Measurements from ENCODE around the gene TMEM238L.

TMEM238L gene

DNA sequence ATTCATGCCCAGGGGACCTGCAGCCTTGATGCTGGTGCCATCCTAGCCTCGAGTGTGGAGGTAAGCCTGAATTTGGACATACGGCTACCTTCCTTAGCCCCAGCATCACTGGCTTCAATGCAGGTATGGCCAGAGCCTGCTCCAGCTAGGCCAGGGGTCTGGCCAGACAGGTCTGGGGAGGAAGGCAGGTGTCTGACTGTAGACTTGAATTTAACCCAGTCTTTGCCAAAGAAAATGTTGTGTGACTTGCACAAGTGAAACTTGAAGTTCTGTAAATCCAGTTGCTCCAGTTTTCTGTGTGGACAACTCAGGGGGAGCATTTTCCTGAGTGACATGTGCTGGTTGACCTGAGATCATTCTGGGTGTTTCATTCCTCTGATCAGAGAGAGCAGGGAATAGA is 32.8 kb downstream of the TMEM238L start:
- H3K27ac ChIP-seq (ENCODE audit: low read length) = no peak overlapping the region
- no peak overlapping the region for H3K4me3 ChIP-seq (ENCODE audit: low read length)
- H3K36me3 ChIP-seq (replicated peaks; ENCODE audit: low read depth, low read length) = no peaks in the 10 kb centered on the region
- no peak for TF ChIP-seq EZH2phosphoT487 (IDR thresholded peaks at IDR 0.05; ENCODE audit: low read depth)
- TF ChIP-seq, protein P1, sequence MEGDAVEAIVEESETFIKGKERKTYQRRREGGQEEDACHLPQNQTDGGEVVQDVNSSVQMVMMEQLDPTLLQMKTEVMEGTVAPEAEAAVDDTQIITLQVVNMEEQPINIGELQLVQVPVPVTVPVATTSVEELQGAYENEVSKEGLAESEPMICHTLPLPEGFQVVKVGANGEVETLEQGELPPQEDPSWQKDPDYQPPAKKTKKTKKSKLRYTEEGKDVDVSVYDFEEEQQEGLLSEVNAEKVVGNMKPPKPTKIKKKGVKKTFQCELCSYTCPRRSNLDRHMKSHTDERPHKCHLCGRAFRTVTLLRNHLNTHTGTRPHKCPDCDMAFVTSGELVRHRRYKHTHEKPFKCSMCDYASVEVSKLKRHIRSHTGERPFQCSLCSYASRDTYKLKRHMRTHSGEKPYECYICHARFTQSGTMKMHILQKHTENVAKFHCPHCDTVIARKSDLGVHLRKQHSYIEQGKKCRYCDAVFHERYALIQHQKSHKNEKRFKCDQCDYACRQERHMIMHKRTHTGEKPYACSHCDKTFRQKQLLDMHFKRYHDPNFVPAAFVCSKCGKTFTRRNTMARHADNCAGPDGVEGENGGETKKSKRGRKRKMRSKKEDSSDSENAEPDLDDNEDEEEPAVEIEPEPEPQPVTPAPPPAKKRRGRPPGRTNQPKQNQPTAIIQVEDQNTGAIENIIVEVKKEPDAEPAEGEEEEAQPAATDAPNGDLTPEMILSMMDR (IDR thresholded peaks at IDR 0.05; ENCODE audit: low read depth, low read length) = no peak
- H2AFZ ChIP-seq (ENCODE audit: low read depth, low read length) = no peak overlapping the region
- no peaks in the 10 kb centered on the region for H4K20me1 ChIP-seq (ENCODE audit: insufficient read depth, low read length)
- H3K9me3 ChIP-seq (ENCODE audit: insufficient read depth, low read length) = no peaks in the 10 kb centered on the region
- H3K27me3 ChIP-seq (ENCODE audit: low read depth, low read length) = no peaks in the 10 kb centered on the region
- peaks cover 2% of the 10 kb centered on the region; the same call in 1 of the 2 replicates for H3K4me1 ChIP-seq (ENCODE audit: low read length)
- H3K79me2 ChIP-seq (ENCODE audit: low read length) = no peaks in the 10 kb centered on the region
- H3K9ac ChIP-seq (ENCODE audit: low read length) = no peak overlapping the region
- no peak overlapping the region for H3K4me2 ChIP-seq (ENCODE audit: low read length)

DNA sequence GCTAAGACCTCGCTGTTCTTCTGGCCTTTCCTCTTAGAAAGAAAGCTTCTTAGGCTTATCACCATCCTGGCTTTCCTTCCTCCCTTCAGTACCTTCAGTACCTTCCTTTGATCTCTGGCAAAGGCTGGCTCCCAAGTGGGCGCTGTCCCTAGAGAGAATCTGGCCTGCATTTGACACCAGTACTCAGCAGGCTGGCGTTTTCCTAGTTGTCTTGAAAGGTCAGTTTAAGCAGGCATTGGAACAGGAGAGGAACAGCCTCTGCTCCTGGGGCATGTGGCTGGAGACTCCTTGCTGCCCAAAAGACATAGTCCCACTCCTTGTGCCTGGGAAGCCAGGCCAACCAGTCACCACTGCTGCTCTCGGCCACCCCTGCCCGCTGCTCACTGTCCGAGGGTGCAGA is 34.1 kb downstream of the TMEM238L start:
- Histone ChIP-seq H3K4me2 (ENCODE audit: low read length) (no peak overlapping the region), H3K27me3 (ENCODE audit: low read depth, low read length) (no peaks in the 10 kb centered on the region), H2AFZ (ENCODE audit: low read depth, low read length) (no peak overlapping the region), H3K79me2 (ENCODE audit: low read length) (no peaks in the 10 kb centered on the region), H3K36me3 (replicated peaks; ENCODE audit: low read depth, low read length) (no peaks in the 10 kb centered on the region), H4K20me1 (ENCODE audit: insufficient read depth, low read length) (no peaks in the 10 kb centered on the region), H3K9ac (ENCODE audit: low read length) (no peak overlapping the region), H3K27ac (ENCODE audit: low read length) (no peak overlapping the region), H3K9me3 (ENCODE audit: insufficient read depth, low read length) (no peaks in the 10 kb centered on the region), H3K4me1 (ENCODE audit: low read length) (no peaks in the 10 kb centered on the region), H3K4me3 (ENCODE audit: low read length) (no peak overlapping the region)
- no peak for TF ChIP-seq EZH2phosphoT487 (IDR thresholded peaks at IDR 0.05; ENCODE audit: low read depth)
- TF ChIP-seq, protein P1 (IDR thresholded peaks at IDR 0.05; ENCODE audit: low read depth, low read length) = no peak

DNA sequence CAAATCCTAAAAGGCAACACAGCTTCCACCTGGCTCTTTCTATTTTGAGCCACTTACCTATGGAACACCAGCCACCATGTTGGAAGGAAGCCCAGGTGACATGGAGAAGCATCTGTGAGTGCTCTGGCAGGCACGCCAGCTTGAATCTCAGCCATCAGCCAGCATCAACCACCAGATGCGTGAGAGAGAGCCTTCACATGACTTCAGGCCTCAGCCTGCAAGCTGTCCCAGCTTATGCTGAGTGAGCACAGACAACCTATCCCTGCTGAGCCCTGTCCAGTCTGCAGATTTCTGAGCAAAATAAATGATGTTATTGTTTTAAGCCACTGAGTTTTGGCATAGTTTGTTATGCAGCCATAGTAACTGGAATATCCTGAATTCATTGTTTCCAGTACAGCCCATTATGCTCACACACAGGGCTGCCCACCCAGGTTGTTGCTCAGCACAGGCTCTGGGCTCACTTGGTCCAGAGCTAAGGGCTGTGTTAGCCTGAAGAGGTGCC is 35.1 kb downstream of the TMEM238L start:
- H3K4me2 ChIP-seq (ENCODE audit: low read length) = no peak overlapping the region
- no peak overlapping the region for H2AFZ ChIP-seq (ENCODE audit: low read depth, low read length)
- H3K4me1 ChIP-seq (ENCODE audit: low read length) = no peaks in the 10 kb centered on the region
- no peak overlapping the region for H3K4me3 ChIP-seq (ENCODE audit: low read length)
- TF ChIP-seq, protein P1 (IDR thresholded peaks at IDR 0.05; ENCODE audit: low read depth, low read length) = no peak
- no peak for TF ChIP-seq EZH2phosphoT487 (IDR thresholded peaks at IDR 0.05; ENCODE audit: low read depth)
- H4K20me1 ChIP-seq (ENCODE audit: insufficient read depth, low read length) = no peaks in the 10 kb centered on the region
- H3K27ac ChIP-seq (ENCODE audit: low read length) = no peak overlapping the region
- H3K36me3 ChIP-seq (replicated peaks; ENCODE audit: low read depth, low read length) = no peaks in the 10 kb centered on the region
- no peaks in the 10 kb centered on the region for H3K27me3 ChIP-seq (ENCODE audit: low read depth, low read length)
- H3K9me3 ChIP-seq (ENCODE audit: insufficient read depth, low read length) = no peaks in the 10 kb centered on the region
- H3K9ac ChIP-seq (ENCODE audit: low read length) = no peak overlapping the region
- no peaks in the 10 kb centered on the region for H3K79me2 ChIP-seq (ENCODE audit: low read length)

DNA sequence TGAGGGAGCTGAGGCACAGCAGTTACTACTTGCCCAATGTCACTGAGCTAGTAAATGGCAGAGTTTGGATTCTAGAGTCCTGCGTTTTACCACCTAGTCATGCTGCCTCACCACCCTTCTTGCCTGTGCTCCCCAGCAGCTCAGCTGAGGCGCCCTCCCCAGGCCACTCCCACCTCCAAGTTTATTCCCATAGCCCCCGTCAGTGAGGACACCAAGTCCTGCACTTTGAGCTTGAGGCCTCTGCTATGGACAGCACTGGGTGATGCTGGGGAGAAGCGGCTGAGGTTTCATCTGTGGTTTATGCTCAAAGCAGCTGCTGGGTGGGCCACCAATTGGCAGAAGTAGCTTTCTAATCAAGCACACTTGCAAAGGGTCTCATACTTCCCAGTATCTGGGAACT is 36.7 kb downstream of the TMEM238L start:
- Histone ChIP-seq H3K27ac (ENCODE audit: low read length) (no peak overlapping the region), H3K9me3 (ENCODE audit: insufficient read depth, low read length) (no peaks in the 10 kb centered on the region), H3K4me2 (ENCODE audit: low read length) (no peak overlapping the region), H3K4me3 (ENCODE audit: low read length) (no peak overlapping the region), H3K4me1 (ENCODE audit: low read length) (no peaks in the 10 kb centered on the region), H2AFZ (ENCODE audit: low read depth, low read length) (no peak overlapping the region), H3K79me2 (ENCODE audit: low read length) (no peaks in the 10 kb centered on the region), H3K27me3 (ENCODE audit: low read depth, low read length) (no peaks in the 10 kb centered on the region), H3K9ac (ENCODE audit: low read length) (no peak overlapping the region), H3K36me3 (replicated peaks; ENCODE audit: low read depth, low read length) (no peaks in the 10 kb centered on the region), H4K20me1 (ENCODE audit: insufficient read depth, low read length) (no peaks in the 10 kb centered on the region)
- no peak for TF ChIP-seq EZH2phosphoT487 (IDR thresholded peaks at IDR 0.05; ENCODE audit: low read depth)
- TF ChIP-seq, protein P1 (IDR thresholded peaks at IDR 0.05; ENCODE audit: low read depth, low read length) = no peak

Data from OCI-LY3 (cell line).